22Rv1 (cell line): ENCODE results near the gene ASIC1.

Experiments used
- CTCF ChIP-seq: fragments of 450-650 bp; IDR thresholded peaks from 2 replicates; pipeline ENCODE4 v1.5.1; 2017; ENCODE audit warnings: mild to moderate bottlenecking
- ZFX ChIP-seq: fragments of 450-650 bp; IDR thresholded peaks from 2 replicates; pipeline ENCODE4 v1.6.1; 2017; ENCODE audit warnings: antibody characterized with exemption, borderline replicate concordance

GRCh38 chr12:50051101-50051806, 6.1 kb upstream of the ASIC1 start:
- TF ChIP-seq CTCF = no peak
- TF ChIP-seq ZFX = no peak
